ENCODE results near the gene PALLD. TPM values are rescaled to one million over a fixed set of nuclear protein-coding genes. Genes with fewer than 3 reads are reported as not detected.

Gene PALLD
- total and polyA plus RNA-seq, 2 experiments from 2014 or later: 17.9 to 30.5 TPM

DNA sequence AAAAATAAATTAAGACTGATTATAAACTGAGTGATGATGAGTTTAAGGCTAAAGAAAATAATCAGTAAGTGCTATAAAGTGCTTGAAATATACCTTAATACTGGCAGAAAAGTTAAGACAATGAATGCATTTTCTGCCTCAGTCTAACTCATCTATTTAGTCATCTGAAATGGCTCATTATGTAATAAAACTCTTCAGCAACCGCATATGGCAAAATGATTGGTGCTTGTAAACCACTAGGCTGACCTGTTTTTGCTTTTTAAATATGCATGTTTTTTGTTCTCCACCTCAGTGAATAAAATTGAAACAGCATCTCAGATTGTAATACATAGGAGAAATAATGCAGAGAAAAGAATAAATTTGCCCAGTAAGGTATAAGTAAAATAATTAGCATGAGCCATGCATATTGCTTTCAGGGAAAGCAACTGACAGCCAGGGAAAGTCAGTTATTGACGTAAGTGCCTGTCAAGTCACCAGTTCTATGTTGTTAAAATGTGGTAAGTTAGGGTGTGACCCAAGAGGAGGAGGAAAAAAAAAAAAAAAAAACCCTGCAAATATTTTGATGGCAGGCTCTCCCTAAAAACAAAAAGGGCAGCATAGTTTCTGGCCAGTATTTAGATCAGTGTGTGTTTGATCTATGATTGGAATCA, 167.5 kb downstream of the PALLD start:
- Histone ChIP-seq H2AFZ (no peak overlapping the region), H3K9me2 (ENCODE audit: insufficient read depth) (no peaks in the 10 kb centered on the region), H3K27me3 (replicated peaks; ENCODE audit: insufficient read depth) (no peaks in the 10 kb centered on the region), H3K4me3 (no peak overlapping the region), H3K36me3 (ENCODE audit: low read depth) (no peaks in the 10 kb centered on the region), H4K20me1 (ENCODE audit: insufficient read depth) (no peaks in the 10 kb centered on the region), H3K9me3 (ENCODE audit: low read depth) (no peaks in the 10 kb centered on the region), H3K4me1 (ENCODE audit: insufficient read depth) (peaks cover 12% of the 10 kb centered on the region), H3K4me2 (ENCODE audit: unreplicated experiment) (no peak overlapping the region), H3K27ac (no peak overlapping the region), H3F3A (ENCODE audit: insufficient read depth) (no peaks in the 10 kb centered on the region), H3K9ac (no peak overlapping the region), H3K79me2 (ENCODE audit: insufficient read depth) (no peaks in the 10 kb centered on the region)
- peak; percentile 33 for DNase-seq
- TF ChIP-seq EZH2phosphoT487 (IDR thresholded peaks at IDR 0.05; ENCODE audit: insufficient read depth, low read depth) (no peak), EZH2 (IDR thresholded peaks at IDR 0.05; ENCODE audit: insufficient read depth, poor library complexity, severe bottlenecking) (no peak)
- WGBS, 2 experiments (ENCODE audit: low coverage in 1 of 2, low lambda C conversion rate in 2 of 2, missing lambda C conversion rate in 2 of 2): 65 to 68% methylated on average over 2 of the region's 2 CpGs
- in situ Hi-C loops (cut with MboI): no loop called here

DNA sequence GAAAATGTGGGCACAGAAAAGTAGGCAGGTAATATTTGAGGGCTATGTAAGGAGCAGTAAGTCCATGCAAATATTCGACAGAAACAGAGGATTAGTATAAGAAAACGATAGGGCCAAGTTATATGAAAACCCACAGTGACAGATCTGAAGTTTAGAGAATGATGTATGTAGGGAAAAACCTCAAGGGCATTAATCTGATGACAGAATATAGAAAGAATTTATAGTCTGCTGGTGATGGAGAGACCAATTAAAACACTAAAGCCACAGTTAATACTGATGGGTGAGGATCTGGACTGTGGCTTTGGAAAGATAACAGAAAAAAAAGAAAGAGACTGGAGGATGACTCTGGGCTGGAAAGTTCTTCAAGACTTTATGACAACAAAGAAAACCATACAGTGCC, 169.7 kb downstream of the PALLD start:
- no peaks in the 10 kb centered on the region for H3K9me2 ChIP-seq (ENCODE audit: insufficient read depth)
- in situ Hi-C loops (cut with MboI): no loop called here
- no peaks in the 10 kb centered on the region for H3K79me2 ChIP-seq (ENCODE audit: insufficient read depth)
- peak; percentile 34 for DNase-seq
- H2AFZ ChIP-seq: no peak overlapping the region
- H3K9ac ChIP-seq: no peak overlapping the region
- peak overlapping the region; percentile 24 for H3K4me2 ChIP-seq (ENCODE audit: unreplicated experiment)
- no peaks in the 10 kb centered on the region for H3K27me3 ChIP-seq (replicated peaks; ENCODE audit: insufficient read depth)
- H3K4me1 ChIP-seq (ENCODE audit: insufficient read depth): peaks cover 12% of the 10 kb centered on the region
- no peaks in the 10 kb centered on the region for H3K9me3 ChIP-seq (ENCODE audit: low read depth)
- H3F3A ChIP-seq (ENCODE audit: insufficient read depth): no peaks in the 10 kb centered on the region
- no peak overlapping the region for H3K27ac ChIP-seq
- WGBS, 2 experiments (ENCODE audit: low coverage in 1 of 2, low lambda C conversion rate in 2 of 2, missing lambda C conversion rate in 2 of 2): 0 to 6% methylated on average over 2 of the region's 2 CpGs
- H3K4me3 ChIP-seq: no peak overlapping the region
- no peaks in the 10 kb centered on the region for H4K20me1 ChIP-seq (ENCODE audit: insufficient read depth)
- H3K36me3 ChIP-seq (ENCODE audit: low read depth): no peaks in the 10 kb centered on the region
- no peak for TF ChIP-seq EZH2 (IDR thresholded peaks at IDR 0.05; ENCODE audit: insufficient read depth, poor library complexity, severe bottlenecking)

DNA sequence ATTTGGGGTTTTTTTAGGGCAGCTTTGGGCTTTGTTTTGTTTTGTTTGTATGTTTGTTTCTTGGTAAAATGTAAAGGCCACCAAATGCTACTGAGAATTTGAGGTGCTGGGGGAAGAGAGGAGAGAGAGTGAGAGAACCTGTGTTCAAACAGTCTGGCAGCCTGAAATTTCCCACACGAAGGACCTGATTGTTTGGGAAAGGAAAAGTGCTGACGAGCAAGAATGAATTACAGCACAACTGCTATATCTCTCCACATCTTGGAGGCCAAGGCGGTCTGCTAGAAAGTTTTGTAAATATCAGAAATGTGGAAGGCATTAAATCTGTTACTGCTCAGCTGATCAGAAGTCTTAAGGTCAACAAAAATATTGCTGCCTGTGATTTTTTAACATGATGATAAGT, 170.5 kb downstream of the PALLD start:
- no peak for DNase-seq
- H3K4me3 ChIP-seq: no peak overlapping the region
- TF ChIP-seq EZH2phosphoT487 (IDR thresholded peaks at IDR 0.05; ENCODE audit: insufficient read depth, low read depth) (no peak), EZH2 (IDR thresholded peaks at IDR 0.05; ENCODE audit: insufficient read depth, poor library complexity, severe bottlenecking) (no peak)
- H3K9me2 ChIP-seq (ENCODE audit: insufficient read depth): no peaks in the 10 kb centered on the region
- H3K4me1 ChIP-seq (ENCODE audit: insufficient read depth): peaks cover 12% of the 10 kb centered on the region
- no peaks in the 10 kb centered on the region for H3K27me3 ChIP-seq (replicated peaks; ENCODE audit: insufficient read depth)
- H2AFZ ChIP-seq: no peak overlapping the region
- H3K9me3 ChIP-seq (ENCODE audit: low read depth): no peaks in the 10 kb centered on the region
- WGBS, 2 experiments (ENCODE audit: low coverage in 1 of 2, low lambda C conversion rate in 2 of 2, missing lambda C conversion rate in 2 of 2): 70 to 78% methylated on average over 3 of the region's 3 CpGs
- H4K20me1 ChIP-seq (ENCODE audit: insufficient read depth): no peaks in the 10 kb centered on the region
- H3K27ac ChIP-seq: no peak overlapping the region
- H3K36me3 ChIP-seq (ENCODE audit: low read depth): no peaks in the 10 kb centered on the region
- in situ Hi-C loops (cut with MboI): no loop called here
- no peak overlapping the region for H3K9ac ChIP-seq
- no peaks in the 10 kb centered on the region for H3K79me2 ChIP-seq (ENCODE audit: insufficient read depth)
- no peak overlapping the region for H3K4me2 ChIP-seq (ENCODE audit: unreplicated experiment)
- no peaks in the 10 kb centered on the region for H3F3A ChIP-seq (ENCODE audit: insufficient read depth)

DNA sequence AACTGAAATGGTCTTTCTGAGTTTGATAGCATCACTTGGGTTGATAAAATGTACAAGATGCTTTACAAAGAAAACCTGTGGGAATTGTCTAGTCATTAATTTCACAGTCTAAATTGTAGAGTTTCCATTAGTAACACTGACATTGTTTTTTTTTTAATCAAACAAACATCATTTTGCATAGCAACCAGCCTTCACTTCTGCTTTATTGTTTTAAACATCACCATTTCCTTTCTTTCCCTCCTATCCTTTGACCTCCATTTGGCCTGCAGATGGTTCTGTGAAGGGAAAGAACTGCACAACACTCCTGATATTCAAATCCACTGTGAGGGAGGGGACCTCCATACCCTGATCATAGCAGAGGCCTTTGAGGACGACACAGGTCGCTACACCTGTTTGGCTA, 171.1 kb downstream of the PALLD start:
- H4K20me1 ChIP-seq (ENCODE audit: insufficient read depth): no peaks in the 10 kb centered on the region
- H3K9me2 ChIP-seq (ENCODE audit: insufficient read depth): no peaks in the 10 kb centered on the region
- no peak overlapping the region for H3K4me3 ChIP-seq
- no peak overlapping the region for H3K27ac ChIP-seq
- H3K9ac ChIP-seq: no peak overlapping the region
- no peaks in the 10 kb centered on the region for H3K27me3 ChIP-seq (replicated peaks; ENCODE audit: insufficient read depth)
- no peak for DNase-seq
- H3F3A ChIP-seq (ENCODE audit: insufficient read depth): no peaks in the 10 kb centered on the region
- no peak overlapping the region for H3K4me2 ChIP-seq (ENCODE audit: unreplicated experiment)
- TF ChIP-seq EZH2phosphoT487 (IDR thresholded peaks at IDR 0.05; ENCODE audit: insufficient read depth, low read depth) (no peak), EZH2 (IDR thresholded peaks at IDR 0.05; ENCODE audit: insufficient read depth, poor library complexity, severe bottlenecking) (no peak)
- in situ Hi-C loops (cut with MboI): no loop called here
- no peak overlapping the region for H2AFZ ChIP-seq
- 83 to 97% methylated on average over 2 of the region's 2 CpGs for WGBS, 2 experiments (ENCODE audit: low coverage in 1 of 2, low lambda C conversion rate in 2 of 2, missing lambda C conversion rate in 2 of 2)
- no peaks in the 10 kb centered on the region for H3K36me3 ChIP-seq (ENCODE audit: low read depth)
- H3K9me3 ChIP-seq (ENCODE audit: low read depth): no peaks in the 10 kb centered on the region
- H3K79me2 ChIP-seq (ENCODE audit: insufficient read depth): no peaks in the 10 kb centered on the region
- H3K4me1 ChIP-seq (ENCODE audit: insufficient read depth): peaks cover 12% of the 10 kb centered on the region

DNA sequence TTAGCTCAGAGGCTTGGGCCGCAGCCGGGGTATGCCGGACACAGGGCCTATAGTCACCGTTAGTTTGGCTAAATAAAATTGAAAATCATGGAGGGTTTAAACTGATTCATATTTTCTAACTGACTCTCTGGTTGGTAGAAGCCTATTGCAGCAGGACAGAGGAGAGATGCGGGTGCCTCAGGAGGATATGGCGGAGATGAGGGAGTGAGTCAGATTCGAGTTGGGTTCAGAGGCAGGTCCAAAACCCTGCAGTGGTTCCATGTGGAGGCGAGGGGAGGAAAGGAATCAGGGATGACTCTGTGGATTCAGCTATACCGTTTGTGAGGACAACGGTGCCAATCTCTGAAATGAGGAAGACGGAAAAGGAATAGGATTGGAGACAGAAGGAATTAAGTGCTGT, 176.6 kb downstream of the PALLD start:
- no peaks in the 10 kb centered on the region for H3K9me3 ChIP-seq (ENCODE audit: low read depth)
- H3K27me3 ChIP-seq (replicated peaks; ENCODE audit: insufficient read depth): no peaks in the 10 kb centered on the region
- no peak overlapping the region for H3K27ac ChIP-seq
- H4K20me1 ChIP-seq (ENCODE audit: insufficient read depth): no peaks in the 10 kb centered on the region
- H3K9me2 ChIP-seq (ENCODE audit: insufficient read depth): no peaks in the 10 kb centered on the region
- DNase-seq: no peak
- H3K4me1 ChIP-seq (ENCODE audit: insufficient read depth): no peaks in the 10 kb centered on the region
- no peak overlapping the region for H2AFZ ChIP-seq
- no peaks in the 10 kb centered on the region for H3F3A ChIP-seq (ENCODE audit: insufficient read depth)
- no peaks in the 10 kb centered on the region for H3K79me2 ChIP-seq (ENCODE audit: insufficient read depth)
- no peak overlapping the region for H3K4me3 ChIP-seq
- no peaks in the 10 kb centered on the region for H3K36me3 ChIP-seq (ENCODE audit: low read depth)
- TF ChIP-seq EZH2phosphoT487 (IDR thresholded peaks at IDR 0.05; ENCODE audit: insufficient read depth, low read depth) (no peak), EZH2 (IDR thresholded peaks at IDR 0.05; ENCODE audit: insufficient read depth, poor library complexity, severe bottlenecking) (no peak)
- H3K9ac ChIP-seq: no peak overlapping the region
- 92 to 97% methylated on average over 11 of the region's 11 CpGs for WGBS, 2 experiments (ENCODE audit: low coverage in 1 of 2, low lambda C conversion rate in 2 of 2, missing lambda C conversion rate in 2 of 2)
- no peak overlapping the region for H3K4me2 ChIP-seq (ENCODE audit: unreplicated experiment)
- in situ Hi-C loops (cut with MboI): no loop called here

Measured in GM23248 (cell line).